Erythroblast (primary cell): ENCODE data around the gene SGK2.

Source experiments
- GATA1 ChIP-seq: IDR thresholded peaks from 2 replicates; pipeline ENCODE4 v1.6.1; 2011; ENCODE audit warnings: low read depth, mild to moderate bottlenecking, control low read depth, low read length, moderate library complexity
- POLR2A ChIP-seq: IDR thresholded peaks from 2 replicates; pipeline ENCODE4 v1.6.1; 2011; ENCODE audit warnings: mild to moderate bottlenecking, low read length

GRCh38 chr20:43605715-43606114 is 46.9 kb downstream of the SGK2 start:
- TF ChIP-seq POLR2A (no peak), GATA1 (no peak)
